ENCODE data around the gene SLC23A1.
A peak's percentile ranks its signal among the peaks of the same experiment; 100 is the strongest.

The SLC23A1 gene

GRCh38 chr5:139344177-139344576 lies 38.9 kb downstream of the SLC23A1 start:
- Histone ChIP-seq H3K4me3 (replicated peaks; ENCODE audit: insufficient read depth, low read length) (no peak overlapping the region), H3K27me3 (ENCODE audit: insufficient read depth, poor library complexity, severe bottlenecking) (no peaks in the 10 kb centered on the region), H3K27ac (replicated peaks) (no peak overlapping the region)
- TF ChIP-seq SPI1 (IDR thresholded peaks at IDR 0.05; ENCODE audit: borderline replicate concordance, low read depth) (no peak), REST (IDR thresholded peaks at IDR 0.05; ENCODE audit: insufficient replicate concordance, low read depth) (no peak)
- DNase-seq (ENCODE audit: low read depth in 1 of 2, low spot score in 1 of 2), result no peak

- no peak for TF ChIP-seq GABPA (IDR thresholded peaks at IDR 0.05; ENCODE audit: low read depth)
- TF ChIP-seq CTCF (IDR thresholded peaks at IDR 0.05; ENCODE audit: insufficient read depth, low read length), result no peak
- TF ChIP-seq SPI1 (IDR thresholded peaks at IDR 0.05; ENCODE audit: borderline replicate concordance, low read depth), result no peak
- TF ChIP-seq REST (IDR thresholded peaks at IDR 0.05; ENCODE audit: insufficient replicate concordance, low read depth), result no peak
- no peak for TF ChIP-seq POLR2AphosphoS5 (IDR thresholded peaks at IDR 0.05; ENCODE audit: low read depth)
- H3K27ac ChIP-seq (replicated peaks), result no peak overlapping the region; the same call in 1 of the 2 replicates
- H3K4me3 ChIP-seq (replicated peaks; ENCODE audit: insufficient read depth, low read length), result no peak overlapping the region
- H3K27me3 ChIP-seq (ENCODE audit: insufficient read depth, poor library complexity, severe bottlenecking), result no peaks in the 10 kb centered on the region
- DNase-seq (ENCODE audit: low read depth in 1 of 2, low spot score in 1 of 2), result no peak
Measured at GRCh38 chr5:139343476-139343875, 39.6 kb downstream of the SLC23A1 start.

- no peak for DNase-seq (ENCODE audit: low read depth in 1 of 2, low spot score in 1 of 2)
- Histone ChIP-seq H3K4me3 (replicated peaks; ENCODE audit: insufficient read depth, low read length) (peak overlapping the region; percentile 82), H3K27me3 (ENCODE audit: insufficient read depth, poor library complexity, severe bottlenecking) (no peaks in the 10 kb centered on the region), H3K27ac (replicated peaks) (peak overlapping the region; percentile 88)
- TF ChIP-seq SPI1 (IDR thresholded peaks at IDR 0.05; ENCODE audit: borderline replicate concordance, low read depth) (no peak), POLR2AphosphoS5 (IDR thresholded peaks at IDR 0.05; ENCODE audit: low read depth) (no peak), REST (IDR thresholded peaks at IDR 0.05; ENCODE audit: insufficient replicate concordance, low read depth) (no peak), GABPA (IDR thresholded peaks at IDR 0.05; ENCODE audit: low read depth) (no peak), CTCF (IDR thresholded peaks at IDR 0.05; ENCODE audit: insufficient read depth, low read length) (no peak)
Measured at GRCh38 chr5:139342423-139342723, 40.7 kb downstream of the SLC23A1 start.

All from HL-60 (cell line).